OCI-LY7 (cell line): Measurements from ENCODE around the gene TPSB2. TPM values are rescaled to one million over a fixed set of nuclear protein-coding genes. Genes with fewer than 3 reads are reported as not detected.

ENCODE experiments used
- BruUV-seq: library from RNA; stranded (reverse); fragments of 400-500 nt; replicated peaks from 2 replicates; lab custom pipeline; 2021; lab: Mats Ljungman, UMichigan
- CTCF ChIA-PET: fragments of 300-600 bp; sonication (Branson Sonifier 250); formaldehyde crosslinking; loops from one replicate; lab custom pipeline; 2022; ENCODE audit warnings: antibody characterized with exemption; ENCODE audit not compliant: unreplicated experiment; lab: Charles Lee
- POLR2A ChIA-PET: fragments of 300-600 bp; sonication (Branson Sonifier 250); formaldehyde crosslinking; loops from one replicate; lab custom pipeline; 2022; ENCODE audit warnings: antibody characterized with exemption; lab: Charles Lee
- DNase-seq: peaks from one replicate; pipeline ENCODE4 v3.0.0-alpha.2; 2015; ENCODE audit warnings: low spot score
- H2AFZ ChIP-seq: fragments of 200-600 bp; sonication (generic), shearing (Covaris generic); 2 replicates; pipeline ENCODE4 v1.6.1; 2014; ENCODE audit warnings: mild to moderate bottlenecking, antibody characterized with exemption, low read length, moderate library complexity
- H3K27ac ChIP-seq: fragments of 200-600 bp; sonication (generic); 2 replicates; pipeline ENCODE4 v1.5.1; 2014; ENCODE audit warnings: mixed run types, low read depth, mild to moderate bottlenecking, moderate library complexity, low read length, inconsistent platforms; ENCODE audit not compliant: poor library complexity, severe bottlenecking
- H3K36me3 ChIP-seq: fragments of 200-600 bp; sonication (generic); 2 replicates; pipeline ENCODE4 v1.6.1; 2014; ENCODE audit warnings: mild to moderate bottlenecking, antibody characterized with exemption, low read length, moderate library complexity, mixed read lengths; ENCODE audit not compliant: insufficient read depth
- H3K4me1 ChIP-seq: fragments of 200-600 bp; sonication (generic); 2 replicates; pipeline ENCODE4 v1.5.1; 2014; ENCODE audit warnings: mild to moderate bottlenecking, low read length; ENCODE audit not compliant: insufficient read depth, poor library complexity, severe bottlenecking
- H3K4me2 ChIP-seq: fragments of 200-600 bp; sonication (generic); 2 replicates; pipeline ENCODE4 v1.6.1; 2014; ENCODE audit warnings: mild to moderate bottlenecking, low read length
- H3K4me3 ChIP-seq: fragments of 200-600 bp; sonication (generic); 2 replicates; pipeline ENCODE4 v1.5.1; 2014; ENCODE audit warnings: mild to moderate bottlenecking, low read depth, low read length; ENCODE audit not compliant: poor library complexity, severe bottlenecking
- H3K79me2 ChIP-seq: fragments of 200-600 bp; sonication (generic); 2 replicates; pipeline ENCODE4 v1.6.1; 2016; ENCODE audit warnings: low read depth, mild to moderate bottlenecking, low read length, moderate library complexity, mixed read lengths; ENCODE audit not compliant: insufficient read depth
- H3K9me2 ChIP-seq: fragments of 200-600 bp; sonication (generic); 2 replicates; pipeline ENCODE4 v1.6.1; 2016; ENCODE audit warnings: mild to moderate bottlenecking, low read length, mixed read lengths; ENCODE audit not compliant: insufficient read depth
- H3K9me3 ChIP-seq: fragments of 200-600 bp; sonication (generic); 2 replicates; pipeline ENCODE4 v1.6.1; 2014; ENCODE audit warnings: mild to moderate bottlenecking, mixed run types, low read length, mixed read lengths
- H4K20me1 ChIP-seq: fragments of 200-600 bp; sonication (generic); 2 replicates; pipeline ENCODE4 v1.6.1; 2014; ENCODE audit warnings: mild to moderate bottlenecking, antibody characterized with exemption, low read length, moderate library complexity, mixed read lengths; ENCODE audit not compliant: insufficient read depth
- EZH2phosphoT487 ChIP-seq: fragments of 200-600 bp; sonication (generic); IDR thresholded peaks from 2 replicates; pipeline ENCODE4 v1.6.1; 2018; ENCODE audit warnings: low read depth, borderline replicate concordance, mild to moderate bottlenecking, mixed run types, antibody characterized with exemption, low read length, moderate library complexity, mixed read lengths
- intact Hi-C: fragments of 100-400 bp; cut with micrococcal nuclease; formaldehyde crosslinking; loops from one replicate; pipeline ENCODE4 v1.10.0; 2022; ENCODE audit not compliant: unreplicated experiment
- total RNA-seq, 2 experiments: library from RNA; depleted of rRNA in 1 of 2; stranded (reverse); fragments of >200 nt in 1 of 2; shearing (Covaris generic) in 1 of 2; gene quantifications; 2 replicates each; pipeline ENCODE4 v1.2.3, GENCODE V29; 2014 to 2022
- TF ChIP-seq, protein P1 (sequence below): fragments of 200-600 bp; sonication (generic); conservative IDR thresholded peaks from 2 replicates; pipeline ENCODE4 v1.5.1; 2014; ENCODE audit warnings: mild to moderate bottlenecking, antibody characterized with exemption, low read length, moderate library complexity, mixed read lengths

Gene TPSB2
- total RNA-seq, 2 experiments from 2014 or later, result not detected

DNA sequence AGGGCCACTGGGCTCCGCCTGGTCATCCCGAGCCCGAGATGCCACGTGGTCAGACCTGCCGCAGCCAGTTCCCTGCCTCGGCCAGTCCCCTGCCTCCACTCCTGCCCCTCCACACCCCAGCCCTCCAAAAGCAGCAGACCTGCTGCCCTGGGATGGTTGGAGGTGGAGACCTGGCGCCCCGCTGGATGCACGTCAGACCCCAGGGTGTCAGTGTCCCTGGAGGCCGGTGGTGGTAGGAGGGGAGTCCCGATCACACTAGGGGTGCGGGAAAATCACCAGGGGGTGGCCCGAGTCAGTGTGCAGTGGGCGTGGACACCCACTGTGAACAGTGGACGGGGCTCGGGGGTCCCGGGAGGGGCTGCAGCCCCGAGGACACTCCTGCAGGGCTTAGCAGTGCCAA, 31.8 kb downstream of the TPSB2 start:
- H3K79me2 ChIP-seq, result no peaks in the 10 kb centered on the region
- no peaks in the 10 kb centered on the region for H3K36me3 ChIP-seq
- H3K9me2 ChIP-seq, result no peaks in the 10 kb centered on the region
- no peak overlapping the region for H3K27ac ChIP-seq
- no peaks in the 10 kb centered on the region for H3K9me3 ChIP-seq
- no peak overlapping the region for H3K4me2 ChIP-seq
- ChIA-PET POLR2A (no interaction called here), CTCF (no interaction called here)
- H3K4me3 ChIP-seq, result no peak overlapping the region
- intact Hi-C loops, result no loop called here
- no peaks in the 10 kb centered on the region for H3K4me1 ChIP-seq
- BruUV-seq, result no TSS peak
- no peak overlapping the region for H2AFZ ChIP-seq
- TF ChIP-seq, protein P1, sequence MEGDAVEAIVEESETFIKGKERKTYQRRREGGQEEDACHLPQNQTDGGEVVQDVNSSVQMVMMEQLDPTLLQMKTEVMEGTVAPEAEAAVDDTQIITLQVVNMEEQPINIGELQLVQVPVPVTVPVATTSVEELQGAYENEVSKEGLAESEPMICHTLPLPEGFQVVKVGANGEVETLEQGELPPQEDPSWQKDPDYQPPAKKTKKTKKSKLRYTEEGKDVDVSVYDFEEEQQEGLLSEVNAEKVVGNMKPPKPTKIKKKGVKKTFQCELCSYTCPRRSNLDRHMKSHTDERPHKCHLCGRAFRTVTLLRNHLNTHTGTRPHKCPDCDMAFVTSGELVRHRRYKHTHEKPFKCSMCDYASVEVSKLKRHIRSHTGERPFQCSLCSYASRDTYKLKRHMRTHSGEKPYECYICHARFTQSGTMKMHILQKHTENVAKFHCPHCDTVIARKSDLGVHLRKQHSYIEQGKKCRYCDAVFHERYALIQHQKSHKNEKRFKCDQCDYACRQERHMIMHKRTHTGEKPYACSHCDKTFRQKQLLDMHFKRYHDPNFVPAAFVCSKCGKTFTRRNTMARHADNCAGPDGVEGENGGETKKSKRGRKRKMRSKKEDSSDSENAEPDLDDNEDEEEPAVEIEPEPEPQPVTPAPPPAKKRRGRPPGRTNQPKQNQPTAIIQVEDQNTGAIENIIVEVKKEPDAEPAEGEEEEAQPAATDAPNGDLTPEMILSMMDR, result no peak
- no peaks in the 10 kb centered on the region for H4K20me1 ChIP-seq
- DNase-seq, result no peak

DNA sequence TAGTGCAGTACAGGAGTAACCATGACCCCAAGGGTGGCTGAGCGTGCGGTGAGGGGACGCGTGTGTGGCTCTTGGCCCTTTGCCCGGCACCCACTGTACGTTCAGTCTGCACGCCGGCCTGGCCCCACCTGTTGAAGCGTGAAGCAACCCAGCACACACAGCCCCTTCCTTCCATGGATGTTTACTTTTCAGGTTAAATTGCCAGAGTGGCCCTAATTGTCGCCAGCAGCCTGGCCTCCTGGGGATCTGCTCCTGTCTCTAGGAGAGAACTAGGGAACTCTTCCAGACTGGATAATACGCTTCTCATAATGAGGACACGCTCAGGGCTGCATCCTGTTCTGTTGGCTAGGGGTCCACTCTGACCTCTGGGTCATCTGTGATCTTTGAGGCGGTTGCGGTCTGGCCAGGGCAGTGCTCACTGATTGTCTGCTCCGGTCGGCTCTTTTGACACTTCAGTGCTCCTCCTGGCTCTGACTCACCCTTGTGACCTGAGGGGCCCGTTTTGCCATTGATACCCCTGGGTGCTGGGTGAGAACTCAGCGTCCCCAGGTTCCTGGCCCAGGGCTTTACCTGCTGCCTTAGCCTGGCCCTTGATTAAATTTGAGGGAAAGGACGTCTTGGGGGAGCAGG, 32.6 kb downstream of the TPSB2 start:
- Histone ChIP-seq H3K4me2 (no peak overlapping the region), H3K36me3 (no peaks in the 10 kb centered on the region), H3K9me2 (no peaks in the 10 kb centered on the region), H3K79me2 (no peaks in the 10 kb centered on the region), H3K4me3 (no peak overlapping the region), H3K4me1 (no peaks in the 10 kb centered on the region), H3K9me3 (no peaks in the 10 kb centered on the region), H4K20me1 (no peaks in the 10 kb centered on the region), H3K27ac (no peak overlapping the region), H2AFZ (no peak overlapping the region)
- BruUV-seq, result no TSS peak
- CTCF ChIA-PET, result no interaction called here
- no peak for DNase-seq
- intact Hi-C loops, result no loop called here
- POLR2A ChIA-PET, result no interaction called here
- TF ChIP-seq, protein P1, result no peak
- TF ChIP-seq EZH2phosphoT487, result no peak

DNA sequence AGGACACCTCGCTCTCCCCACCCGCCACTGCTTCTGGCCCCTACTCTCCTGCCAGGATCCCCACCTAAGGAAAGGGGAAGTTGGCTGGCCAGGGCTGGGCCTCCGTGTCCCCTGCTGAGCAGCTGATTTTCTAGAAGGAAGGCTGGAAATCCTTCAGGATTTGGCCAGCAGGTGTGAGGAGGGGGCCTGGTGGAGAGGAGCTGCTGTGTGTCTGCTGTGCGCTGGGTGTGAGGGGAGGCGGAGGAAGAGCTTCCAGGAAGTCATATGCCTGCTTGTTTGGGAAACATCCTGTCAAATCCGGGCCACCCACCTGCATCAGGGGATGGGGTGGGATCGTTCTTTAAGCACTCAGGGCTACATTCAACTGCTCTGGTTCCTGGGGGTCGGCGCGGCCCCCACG, 33.5 kb downstream of the TPSB2 start:
- Histone ChIP-seq H3K36me3 (no peaks in the 10 kb centered on the region), H3K27ac (no peak overlapping the region), H3K4me1 (no peaks in the 10 kb centered on the region), H3K4me2 (no peak overlapping the region), H3K79me2 (no peaks in the 10 kb centered on the region), H2AFZ (no peak overlapping the region), H4K20me1 (no peaks in the 10 kb centered on the region), H3K9me3 (no peaks in the 10 kb centered on the region), H3K4me3 (no peak overlapping the region), H3K9me2 (no peaks in the 10 kb centered on the region)
- DNase-seq, result no peak
- no peak for TF ChIP-seq EZH2phosphoT487
- TF ChIP-seq, protein P1, result no peak
- POLR2A ChIA-PET, result no interaction called here
- CTCF ChIA-PET, result no interaction called here
- intact Hi-C loops, result no loop called here
- no TSS peak for BruUV-seq
